Mesendoderm (in vitro differentiated cells): Measurements from ENCODE around the gene PRKN.

Source experiments
- DNase-seq: peaks from one replicate; pipeline ENCODE4 v3.0.0; 2013
- H2AK5ac ChIP-seq: 2 replicates; pipeline ENCODE4 v1.6.1; 2013; ENCODE audit warnings: low read length, inconsistent platforms
- H2BK120ac ChIP-seq: 2 replicates; pipeline ENCODE4 v1.6.1; 2013; ENCODE audit warnings: low read depth, mild to moderate bottlenecking, low read length, moderate library complexity, mixed read lengths
- H2BK15ac ChIP-seq: replicated peaks from 2 replicates; pipeline ENCODE4 v1.6.1; 2013; ENCODE audit warnings: low read depth, mild to moderate bottlenecking, moderate library complexity
- H2BK5ac ChIP-seq: 2 replicates; pipeline ENCODE4 v1.6.1; 2013; ENCODE audit warnings: low read length, inconsistent platforms
- H3K18ac ChIP-seq: 2 replicates; pipeline ENCODE4 v1.6.1; 2013; ENCODE audit warnings: mild to moderate bottlenecking, low read length, mixed read lengths
- H3K23ac ChIP-seq: one replicate; pipeline ENCODE4 v1.6.1; 2013; ENCODE audit warnings: low read length
- H3K27ac ChIP-seq: 2 replicates; pipeline ENCODE4 v1.5.1; 2013; ENCODE audit warnings: low read depth, mild to moderate bottlenecking, inconsistent platforms, low read length, moderate library complexity
- H3K27me3 ChIP-seq: 2 replicates; pipeline ENCODE4 v1.6.1; 2013; ENCODE audit warnings: low read length, control low read depth, mild to moderate bottlenecking, inconsistent platforms; ENCODE audit not compliant: insufficient read depth, poor library complexity
- H3K36me3 ChIP-seq: 2 replicates; pipeline ENCODE4 v1.6.1; 2013; ENCODE audit warnings: low read length, inconsistent platforms; ENCODE audit not compliant: control insufficient read depth, insufficient read depth
- H3K4ac ChIP-seq: one replicate; pipeline ENCODE4 v1.6.1; 2013; ENCODE audit warnings: low read depth, mild to moderate bottlenecking, low read length, moderate library complexity
- H3K4me1 ChIP-seq: 2 replicates; pipeline ENCODE4 v1.6.1; 2013; ENCODE audit warnings: low read depth, low read length, inconsistent platforms; ENCODE audit not compliant: control insufficient read depth
- H3K4me2 ChIP-seq: 2 replicates; pipeline ENCODE4 v1.6.1; 2013; ENCODE audit warnings: low read length
- H3K4me3 ChIP-seq: 2 replicates; pipeline ENCODE4 v1.5.1; 2013; ENCODE audit warnings: mild to moderate bottlenecking, low read length
- H3K56ac ChIP-seq: one replicate; pipeline ENCODE4 v1.6.1; 2013; ENCODE audit warnings: low read length
- H3K79me1 ChIP-seq: 2 replicates; pipeline ENCODE4 v1.6.1; 2013; ENCODE audit warnings: low read length, inconsistent platforms
- H3K79me2 ChIP-seq: 2 replicates; pipeline ENCODE4 v1.6.1; 2013; ENCODE audit warnings: mild to moderate bottlenecking, low read length; ENCODE audit not compliant: control insufficient read depth, insufficient read depth
- H3K9ac ChIP-seq: 2 replicates; pipeline ENCODE4 v1.6.1; 2013; ENCODE audit warnings: low read length, inconsistent platforms
- H4K5ac ChIP-seq: one replicate; pipeline ENCODE4 v1.6.1; 2013; ENCODE audit warnings: low read length
- H4K8ac ChIP-seq: one replicate; pipeline ENCODE4 v1.6.1; 2013; ENCODE audit warnings: low read depth, mild to moderate bottlenecking, control low read depth, low read length, moderate library complexity
- WGBS: extraction: QIAGEN DNeasy Blood & Tissue Kit; methylation state at CpG from one replicate; pipeline ENCODE4 v1.1.7; 2013; ENCODE audit warnings: low lambda C conversion rate, missing lambda C conversion rate; ENCODE audit not compliant: insufficient coverage; ENCODE audit errors: extremely low coverage; 5-methylcytosine and 5-hydroxymethylcytosine counted together

Gene PRKN

DNA sequence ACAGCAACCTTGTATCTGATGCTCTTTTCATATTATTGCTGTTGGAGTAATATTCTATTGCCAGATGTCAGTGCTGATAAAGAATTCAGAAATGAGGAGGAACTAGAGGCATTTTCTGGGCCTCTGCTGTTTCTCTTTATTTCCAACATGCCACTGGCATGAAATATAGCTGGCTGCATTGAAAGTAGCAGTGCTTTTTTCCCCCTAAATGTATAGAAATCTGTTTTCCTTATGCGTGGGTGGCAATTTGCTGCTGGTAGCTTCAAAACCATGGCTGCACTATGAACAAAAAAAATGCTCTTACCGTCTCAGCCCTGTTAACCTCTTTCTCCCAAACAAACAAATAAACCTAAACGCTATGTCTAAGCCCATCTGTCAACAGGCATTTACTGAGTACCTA, 1011.4 kb downstream of the PRKN start:
- H3K4ac ChIP-seq, result no peak overlapping the region
- H2BK120ac ChIP-seq, result no peak overlapping the region
- no peak overlapping the region for H3K56ac ChIP-seq
- no peak overlapping the region for H4K8ac ChIP-seq
- H3K4me1 ChIP-seq, result no peaks in the 10 kb centered on the region
- H3K4me3 ChIP-seq, result no peak overlapping the region
- no peak overlapping the region for H3K4me2 ChIP-seq
- H3K18ac ChIP-seq, result no peak overlapping the region
- H3K79me2 ChIP-seq, result no peaks in the 10 kb centered on the region
- H2AK5ac ChIP-seq, result no peak overlapping the region
- no peak for DNase-seq
- H2BK5ac ChIP-seq, result no peak overlapping the region
- no peak overlapping the region for H2BK15ac ChIP-seq
- no CpG with 5 or more reads among the region's 3 CpGs for WGBS
- H3K23ac ChIP-seq, result no peak overlapping the region
- H3K36me3 ChIP-seq, result no peaks in the 10 kb centered on the region
- H3K27me3 ChIP-seq, result no peaks in the 10 kb centered on the region
- no peak overlapping the region for H4K5ac ChIP-seq
- H3K79me1 ChIP-seq, result no peaks in the 10 kb centered on the region
- no peak overlapping the region for H3K9ac ChIP-seq
- H3K27ac ChIP-seq, result no peak overlapping the region

DNA sequence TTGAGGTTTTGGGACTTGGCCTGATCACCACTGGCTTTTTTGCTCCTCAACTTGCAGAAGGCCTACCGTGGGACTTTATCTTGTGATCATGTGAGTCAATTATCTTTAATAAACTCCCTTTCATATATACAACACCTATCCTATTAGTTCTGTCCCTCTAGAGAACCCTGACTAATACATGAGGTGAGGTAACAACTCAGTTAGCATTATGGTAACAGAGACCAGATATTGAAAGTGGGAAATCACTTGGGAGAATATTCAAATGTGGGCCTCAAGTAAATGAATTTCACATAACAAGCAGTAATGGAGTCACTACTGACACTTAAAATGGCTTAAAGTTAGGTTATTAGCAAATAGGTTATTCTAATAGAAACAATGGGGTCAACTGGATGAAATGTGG, 1015.6 kb downstream of the PRKN start:
- no peak overlapping the region for H3K4ac ChIP-seq
- H3K36me3 ChIP-seq, result no peaks in the 10 kb centered on the region
- H3K27me3 ChIP-seq, result no peaks in the 10 kb centered on the region
- DNase-seq, result no peak
- H4K8ac ChIP-seq, result no peak overlapping the region
- no peak overlapping the region for H3K18ac ChIP-seq
- no peak overlapping the region for H3K56ac ChIP-seq
- H3K79me2 ChIP-seq, result no peaks in the 10 kb centered on the region
- H3K79me1 ChIP-seq, result no peaks in the 10 kb centered on the region
- H2AK5ac ChIP-seq, result no peak overlapping the region
- WGBS, result no CpG with 5 or more reads among the region's 1 CpG
- no peak overlapping the region for H4K5ac ChIP-seq
- no peak overlapping the region for H2BK120ac ChIP-seq
- no peak overlapping the region for H3K27ac ChIP-seq
- no peak overlapping the region for H3K4me2 ChIP-seq
- H3K4me3 ChIP-seq, result no peak overlapping the region
- no peak overlapping the region for H3K9ac ChIP-seq
- no peak overlapping the region for H3K23ac ChIP-seq
- H3K4me1 ChIP-seq, result no peaks in the 10 kb centered on the region
- H2BK5ac ChIP-seq, result no peak overlapping the region
- no peak overlapping the region for H2BK15ac ChIP-seq

DNA sequence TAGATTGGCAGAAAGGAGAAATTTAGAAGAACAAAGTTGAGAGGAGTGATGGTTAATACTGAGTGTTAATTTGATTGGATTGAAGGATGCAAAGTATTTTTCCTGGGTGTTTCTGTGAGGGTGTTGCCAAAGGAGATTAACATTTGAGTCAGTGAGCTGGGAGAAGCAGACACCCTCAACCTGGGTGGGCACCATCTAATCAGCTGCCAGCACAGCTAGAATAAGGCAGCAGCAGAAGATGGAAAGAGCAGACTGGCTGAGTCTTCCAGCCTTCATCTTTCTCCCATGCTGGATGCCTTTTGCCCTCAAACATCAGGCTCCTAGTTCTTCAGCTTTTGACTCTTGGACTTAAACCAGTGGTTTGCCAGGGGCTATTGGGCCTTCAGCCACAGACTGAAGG, 1016.1 kb downstream of the PRKN start:
- DNase-seq, result no peak
- no peak overlapping the region for H3K4ac ChIP-seq
- H2BK120ac ChIP-seq, result no peak overlapping the region
- H3K4me3 ChIP-seq, result no peak overlapping the region
- H4K5ac ChIP-seq, result no peak overlapping the region
- H4K8ac ChIP-seq, result no peak overlapping the region
- H3K23ac ChIP-seq, result no peak overlapping the region
- H2BK5ac ChIP-seq, result no peak overlapping the region
- no peak overlapping the region for H3K4me2 ChIP-seq
- no peak overlapping the region for H2AK5ac ChIP-seq
- H3K79me1 ChIP-seq, result no peaks in the 10 kb centered on the region
- H3K4me1 ChIP-seq, result no peaks in the 10 kb centered on the region
- H3K18ac ChIP-seq, result no peak overlapping the region
- no peak overlapping the region for H2BK15ac ChIP-seq
- H3K36me3 ChIP-seq, result no peaks in the 10 kb centered on the region
- H3K79me2 ChIP-seq, result no peaks in the 10 kb centered on the region
- no peak overlapping the region for H3K27ac ChIP-seq
- no peak overlapping the region for H3K56ac ChIP-seq
- H3K9ac ChIP-seq, result no peak overlapping the region
- no peaks in the 10 kb centered on the region for H3K27me3 ChIP-seq

DNA sequence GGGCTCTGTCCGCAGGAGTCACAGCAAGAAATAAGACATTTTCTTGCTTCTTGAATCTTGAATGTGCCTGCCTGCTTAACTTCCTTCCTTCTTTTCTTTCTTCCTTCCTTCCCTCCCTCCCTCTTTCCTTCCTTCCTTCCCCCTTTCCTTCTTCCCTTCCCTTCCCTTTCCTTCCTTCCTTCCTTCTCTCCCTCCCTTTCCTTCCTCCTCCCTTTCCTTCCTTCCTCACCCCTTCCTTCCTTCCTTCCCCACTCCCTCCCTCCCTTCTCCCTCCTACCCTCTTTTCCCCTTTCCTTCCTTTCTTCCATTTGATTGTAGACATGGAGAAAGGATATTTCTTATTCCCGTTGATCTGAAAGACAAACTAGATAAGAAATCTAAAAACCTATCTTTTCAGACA, 1016.9 kb downstream of the PRKN start:
- H3K4me1 ChIP-seq, result no peaks in the 10 kb centered on the region

DNA sequence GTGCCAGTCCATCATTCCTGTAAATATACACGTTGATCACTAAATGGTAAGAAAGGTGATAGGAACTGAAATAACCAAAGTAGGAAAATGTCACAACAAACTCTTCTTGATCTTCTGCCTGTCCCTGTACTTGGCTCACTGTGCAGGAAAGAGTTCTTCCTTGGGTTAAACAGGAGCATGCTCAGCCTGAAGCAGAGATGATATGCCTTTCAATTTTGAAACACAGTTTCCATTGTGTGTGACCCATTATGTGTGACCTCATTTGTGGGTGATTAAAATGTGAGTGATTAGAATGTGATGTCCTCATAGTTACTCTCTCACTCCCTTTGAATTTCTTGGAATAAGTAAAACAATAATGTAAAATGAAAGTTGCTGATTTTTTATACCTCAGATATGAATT, 1026.5 kb downstream of the PRKN start:
- H2AK5ac ChIP-seq, result no peak overlapping the region
- no peak for DNase-seq
- H3K18ac ChIP-seq, result no peak overlapping the region
- no peak overlapping the region for H2BK5ac ChIP-seq
- no peaks in the 10 kb centered on the region for H3K79me1 ChIP-seq
- H3K56ac ChIP-seq, result no peak overlapping the region
- no peak overlapping the region for H4K8ac ChIP-seq
- H3K4me2 ChIP-seq, result no peak overlapping the region
- H3K27ac ChIP-seq, result no peak overlapping the region
- H3K23ac ChIP-seq, result no peak overlapping the region
- no peak overlapping the region for H4K5ac ChIP-seq
- H3K79me2 ChIP-seq, result no peaks in the 10 kb centered on the region
- no peak overlapping the region for H3K4ac ChIP-seq
- no peak overlapping the region for H2BK15ac ChIP-seq
- H3K9ac ChIP-seq, result no peak overlapping the region
- H3K27me3 ChIP-seq, result no peaks in the 10 kb centered on the region
- H3K4me1 ChIP-seq, result no peaks in the 10 kb centered on the region
- WGBS, result no CpG with 5 or more reads among the region's 1 CpG
- no peak overlapping the region for H3K4me3 ChIP-seq
- H3K36me3 ChIP-seq, result no peaks in the 10 kb centered on the region
- H2BK120ac ChIP-seq, result no peak overlapping the region

More for the DNA sequence above, 1016.9 kb downstream of the PRKN start:
- H2BK5ac ChIP-seq, result no peak overlapping the region
- H3K23ac ChIP-seq, result no peak overlapping the region
- H3K4ac ChIP-seq, result no peak overlapping the region
- no peaks in the 10 kb centered on the region for H3K36me3 ChIP-seq
- no peak overlapping the region for H3K4me2 ChIP-seq
- H3K56ac ChIP-seq, result no peak overlapping the region
- H3K27ac ChIP-seq, result no peak overlapping the region
- DNase-seq, result no peak
- no peak overlapping the region for H2AK5ac ChIP-seq
- H2BK15ac ChIP-seq, result no peak overlapping the region
- no peak overlapping the region for H3K4me3 ChIP-seq
- no CpG with 5 or more reads among the region's 2 CpGs for WGBS
- no peak overlapping the region for H3K9ac ChIP-seq
- H3K18ac ChIP-seq, result no peak overlapping the region
- H2BK120ac ChIP-seq, result no peak overlapping the region
- no peaks in the 10 kb centered on the region for H3K79me2 ChIP-seq
- no peak overlapping the region for H4K8ac ChIP-seq
- H3K27me3 ChIP-seq, result no peaks in the 10 kb centered on the region
- no peak overlapping the region for H4K5ac ChIP-seq
- H3K79me1 ChIP-seq, result no peaks in the 10 kb centered on the region

DNA sequence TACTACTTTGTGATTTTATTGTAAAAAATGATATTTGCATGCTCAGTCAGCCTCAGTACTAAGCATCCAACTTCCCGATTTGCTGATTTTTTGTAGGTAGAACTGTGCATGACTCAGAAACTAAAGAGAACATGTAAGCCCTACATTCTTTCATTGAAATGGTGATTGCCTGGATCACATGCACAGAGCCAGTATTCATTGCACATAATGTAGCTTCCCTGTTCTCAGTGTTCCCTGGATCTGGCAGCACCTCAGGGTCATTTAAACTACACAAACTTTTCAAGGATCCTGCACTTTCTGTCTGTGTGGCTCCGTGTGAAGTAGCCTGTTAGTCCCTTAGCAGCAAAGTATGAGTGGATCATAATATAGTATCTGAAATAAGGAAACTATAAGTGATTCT, 1030.8 kb downstream of the PRKN start:
- Histone ChIP-seq H3K4me3 (no peak overlapping the region), H3K9ac (no peak overlapping the region), H4K8ac (no peak overlapping the region), H2AK5ac (no peak overlapping the region), H2BK5ac (no peak overlapping the region), H3K27me3 (no peaks in the 10 kb centered on the region), H3K79me2 (no peaks in the 10 kb centered on the region), H3K36me3 (no peaks in the 10 kb centered on the region), H3K56ac (no peak overlapping the region), H3K18ac (no peak overlapping the region), H3K27ac (no peak overlapping the region), H3K4ac (no peak overlapping the region), H3K4me2 (no peak overlapping the region), H3K4me1 (no peaks in the 10 kb centered on the region), H2BK15ac (no peak overlapping the region), H2BK120ac (no peak overlapping the region), H3K23ac (no peak overlapping the region), H3K79me1 (no peaks in the 10 kb centered on the region), H4K5ac (no peak overlapping the region)
- DNase-seq, result no peak
- WGBS, result no CpG with 5 or more reads among the region's 2 CpGs
